Suppressor macrophage (primary cell): ENCODE data around the gene RPL28.

ENCODE experiments used
- DNase-seq, 4 experiments: peaks; one replicate each; pipeline ENCODE4 v3.0.0-alpha.2; 2020 to 2022

The RPL28 gene

GRCh38 chr19:55451965-55452748 lies 66.4 kb downstream of the RPL28 start:
- DNase-seq: no peak
